Fibroblast of lung (primary cell): Measurements from ENCODE around the gene TMA7B.

Experiments used
- EZH2 ChIP-seq: IDR thresholded peaks from 2 replicates; pipeline ENCODE4 v1.5.1; 2012; ENCODE audit warnings: low read length, control low read depth, mild to moderate bottlenecking; ENCODE audit errors: missing control alignments
- TF ChIP-seq, protein P1 (sequence below), 2 donors: IDR thresholded peaks in 1 of 2; conservative IDR thresholded peaks in 1 of 2; 1 replicate in 1 of 2; 2 replicates in 1 of 2; pipeline ENCODE4 v1.5.1; 2011 to 2012; ENCODE audit warnings: low read length in 2 of 2, control low read depth in 1 of 2, inconsistent platforms in 1 of 2, low read depth in 1 of 2, mild to moderate bottlenecking in 1 of 2

DNA sequence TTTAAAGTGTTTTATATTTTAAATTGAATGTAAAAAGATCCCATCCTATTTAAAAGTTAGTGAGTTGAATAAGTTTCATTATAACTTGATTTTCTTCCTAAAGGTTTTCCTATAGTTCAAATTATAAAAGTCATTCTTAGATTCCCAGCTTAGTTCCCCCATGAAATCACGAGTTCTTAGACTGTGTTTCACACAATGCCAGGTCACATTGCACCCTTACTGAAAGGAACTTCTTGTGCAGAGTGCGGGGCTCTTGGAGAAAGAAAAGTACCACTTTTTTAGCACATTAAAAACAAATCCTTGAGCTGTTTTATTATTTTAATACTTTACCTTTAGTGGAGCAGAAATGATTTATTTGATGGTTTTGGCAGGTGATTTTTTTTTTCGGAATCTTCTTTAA is 43.7 kb upstream of the TMA7B start:
- TF ChIP-seq, protein P1, sequence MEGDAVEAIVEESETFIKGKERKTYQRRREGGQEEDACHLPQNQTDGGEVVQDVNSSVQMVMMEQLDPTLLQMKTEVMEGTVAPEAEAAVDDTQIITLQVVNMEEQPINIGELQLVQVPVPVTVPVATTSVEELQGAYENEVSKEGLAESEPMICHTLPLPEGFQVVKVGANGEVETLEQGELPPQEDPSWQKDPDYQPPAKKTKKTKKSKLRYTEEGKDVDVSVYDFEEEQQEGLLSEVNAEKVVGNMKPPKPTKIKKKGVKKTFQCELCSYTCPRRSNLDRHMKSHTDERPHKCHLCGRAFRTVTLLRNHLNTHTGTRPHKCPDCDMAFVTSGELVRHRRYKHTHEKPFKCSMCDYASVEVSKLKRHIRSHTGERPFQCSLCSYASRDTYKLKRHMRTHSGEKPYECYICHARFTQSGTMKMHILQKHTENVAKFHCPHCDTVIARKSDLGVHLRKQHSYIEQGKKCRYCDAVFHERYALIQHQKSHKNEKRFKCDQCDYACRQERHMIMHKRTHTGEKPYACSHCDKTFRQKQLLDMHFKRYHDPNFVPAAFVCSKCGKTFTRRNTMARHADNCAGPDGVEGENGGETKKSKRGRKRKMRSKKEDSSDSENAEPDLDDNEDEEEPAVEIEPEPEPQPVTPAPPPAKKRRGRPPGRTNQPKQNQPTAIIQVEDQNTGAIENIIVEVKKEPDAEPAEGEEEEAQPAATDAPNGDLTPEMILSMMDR (conservative IDR thresholded peaks at IDR 0.05 in 1 of 2, IDR thresholded peaks at IDR 0.05 in 1 of 2; ENCODE audit: low read depth in 1 of 2, low read length in 2 of 2) = no peak
- TF ChIP-seq EZH2 = no peak
